Measurements from ENCODE around the gene TRIML2.

- TF ChIP-seq POLR2A (IDR thresholded peaks at IDR 0.05) (no peak), POLR2AphosphoS5 (IDR thresholded peaks at IDR 0.05) (no peak)
- TF ChIP-seq, protein P1, sequence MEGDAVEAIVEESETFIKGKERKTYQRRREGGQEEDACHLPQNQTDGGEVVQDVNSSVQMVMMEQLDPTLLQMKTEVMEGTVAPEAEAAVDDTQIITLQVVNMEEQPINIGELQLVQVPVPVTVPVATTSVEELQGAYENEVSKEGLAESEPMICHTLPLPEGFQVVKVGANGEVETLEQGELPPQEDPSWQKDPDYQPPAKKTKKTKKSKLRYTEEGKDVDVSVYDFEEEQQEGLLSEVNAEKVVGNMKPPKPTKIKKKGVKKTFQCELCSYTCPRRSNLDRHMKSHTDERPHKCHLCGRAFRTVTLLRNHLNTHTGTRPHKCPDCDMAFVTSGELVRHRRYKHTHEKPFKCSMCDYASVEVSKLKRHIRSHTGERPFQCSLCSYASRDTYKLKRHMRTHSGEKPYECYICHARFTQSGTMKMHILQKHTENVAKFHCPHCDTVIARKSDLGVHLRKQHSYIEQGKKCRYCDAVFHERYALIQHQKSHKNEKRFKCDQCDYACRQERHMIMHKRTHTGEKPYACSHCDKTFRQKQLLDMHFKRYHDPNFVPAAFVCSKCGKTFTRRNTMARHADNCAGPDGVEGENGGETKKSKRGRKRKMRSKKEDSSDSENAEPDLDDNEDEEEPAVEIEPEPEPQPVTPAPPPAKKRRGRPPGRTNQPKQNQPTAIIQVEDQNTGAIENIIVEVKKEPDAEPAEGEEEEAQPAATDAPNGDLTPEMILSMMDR (IDR thresholded peaks at IDR 0.05): no peak
Observed at GRCh38 chr4:188147776-188148175, 38.4 kb upstream of the TRIML2 start.
